CD4-positive, alpha-beta T cell treated with Interleukin-10 for 1 hour (primary cell): Measurements from ENCODE around the gene DCP2.

ENCODE experiments used
- DNase-seq: peaks from one replicate; pipeline ENCODE4 v3.0.0-alpha.2; 2020

DCP2 gene

GRCh38 chr5:112967520-112968083, 9.0 kb upstream of the DCP2 start:
- DNase-seq = no peak

- no peak for DNase-seq
Observed at GRCh38 chr5:112968411-112969106, 8.0 kb upstream of the DCP2 start.

GRCh38 chr5:112971276-112971675, 5.3 kb upstream of the DCP2 start:
- no peak for DNase-seq

- DNase-seq = no peak
Observed at GRCh38 chr5:112973036-112973435, 3.6 kb upstream of the DCP2 start.

GRCh38 chr5:112973904-112974303, 2.7 kb upstream of the DCP2 start:
- no peak for DNase-seq

- DNase-seq = no peak
Observed at GRCh38 chr5:112974901-112975300, 1.7 kb upstream of the DCP2 start.

- DNase-seq = no peak
Observed at GRCh38 chr5:112975721-112976431, 722 bp upstream of the DCP2 start.

GRCh38 chr5:112977440-112977861, 853 bp downstream of the DCP2 start:
- no peak for DNase-seq

- DNase-seq = no peak
Observed at GRCh38 chr5:112978836-112979235, 2.2 kb downstream of the DCP2 start.

GRCh38 chr5:112979723-112980122, 3.1 kb downstream of the DCP2 start:
- DNase-seq = no peak

GRCh38 chr5:112983363-112983762, 6.8 kb downstream of the DCP2 start:
- DNase-seq = no peak

- DNase-seq = no peak
Observed at GRCh38 chr5:112986224-112986623, 9.6 kb downstream of the DCP2 start.

- DNase-seq = peak; percentile 82
Observed at GRCh38 chr5:112995764-112996618, 19.4 kb downstream of the DCP2 start.

- no peak for DNase-seq
Observed at GRCh38 chr5:112996830-112997374, 20.3 kb downstream of the DCP2 start.

- DNase-seq = no peak
Observed at GRCh38 chr5:112998296-112998695, 21.7 kb downstream of the DCP2 start.

GRCh38 chr5:113000466-113000865, 23.9 kb downstream of the DCP2 start:
- no peak for DNase-seq

- DNase-seq = no peak
Observed at GRCh38 chr5:113002423-113002822, 25.8 kb downstream of the DCP2 start.

GRCh38 chr5:113003763-113004162, 27.2 kb downstream of the DCP2 start:
- DNase-seq = no peak

GRCh38 chr5:113005454-113005853, 28.9 kb downstream of the DCP2 start:
- no peak for DNase-seq

GRCh38 chr5:113017881-113018635, 41.5 kb downstream of the DCP2 start:
- DNase-seq = no peak

- peak; percentile 27 for DNase-seq
Observed at GRCh38 chr5:113020461-113021273, 44.1 kb downstream of the DCP2 start.
